Measurements from ENCODE around the gene DPM3. TPM values are rescaled to one million over a fixed set of nuclear protein-coding genes. Genes with fewer than 3 reads are reported as not detected.
"Not testable (repeated sequence)": the region's sequence is repeated elsewhere in the genome, so short reads cannot be mapped to it uniquely, and the experiment has no call there.

Gene DPM3
- total and polyA plus RNA-seq, 4 donors, result 16.2 to 47.2 (median 44.2) TPM

DNA sequence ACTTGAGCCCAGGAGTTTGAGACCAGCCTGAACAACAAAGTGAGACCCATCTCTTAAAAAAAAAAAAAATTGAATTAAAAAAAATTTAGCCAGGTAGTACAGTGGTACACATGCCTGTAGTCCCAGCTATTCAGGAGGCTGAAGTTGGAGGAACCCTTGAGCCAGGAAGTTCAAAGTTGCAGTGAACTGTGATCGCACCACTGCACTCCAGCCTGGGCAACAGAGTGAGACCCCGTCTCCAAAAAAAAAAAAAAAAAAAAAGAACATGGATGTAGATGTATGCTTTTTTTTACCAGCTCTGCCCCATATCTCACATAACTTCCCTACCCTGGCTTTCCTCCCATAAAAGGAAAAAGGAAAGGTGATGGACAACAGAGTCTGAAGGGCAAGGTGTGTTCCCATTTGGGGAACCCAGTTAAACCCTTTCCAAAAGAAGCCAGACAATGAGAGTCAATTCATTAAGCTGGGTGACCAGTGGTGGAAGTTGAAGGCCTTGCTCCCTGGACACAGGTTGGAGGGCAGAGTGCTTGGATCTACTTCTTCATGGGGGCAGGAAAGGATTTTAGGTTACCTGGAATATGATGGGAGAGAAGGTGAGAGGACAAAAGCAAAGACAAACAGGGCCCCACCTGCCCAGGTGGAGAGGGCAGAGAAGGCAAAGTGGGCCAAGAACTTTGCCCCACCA lies 29.9 kb upstream of the DPM3 start:
- Histone ChIP-seq H3K9me3 (ENCODE audit: control insufficient read depth, insufficient read depth, low read length) (no peaks in the 10 kb centered on the region), H3K4me3 (ENCODE audit: low read depth, low read length) (no peak overlapping the region), H3K36me3 (ENCODE audit: control insufficient read depth, insufficient read depth, low read length) (peaks cover 18% of the 10 kb centered on the region), H3K27ac (ENCODE audit: low read depth, low read length) (no peak overlapping the region), H3K4me1 (ENCODE audit: control insufficient read depth, insufficient read depth, low read length) (peaks cover 59% of the 10 kb centered on the region), H3K27me3 (ENCODE audit: control insufficient read depth, insufficient read depth, low read length) (no peaks in the 10 kb centered on the region)
- WGBS (ENCODE audit: insufficient coverage), result no CpG with 5 or more reads among the region's 2 CpGs
- DNase-seq (ENCODE audit: low read depth in 4 of 6, low spot score in 6 of 6), result no peak

DNA sequence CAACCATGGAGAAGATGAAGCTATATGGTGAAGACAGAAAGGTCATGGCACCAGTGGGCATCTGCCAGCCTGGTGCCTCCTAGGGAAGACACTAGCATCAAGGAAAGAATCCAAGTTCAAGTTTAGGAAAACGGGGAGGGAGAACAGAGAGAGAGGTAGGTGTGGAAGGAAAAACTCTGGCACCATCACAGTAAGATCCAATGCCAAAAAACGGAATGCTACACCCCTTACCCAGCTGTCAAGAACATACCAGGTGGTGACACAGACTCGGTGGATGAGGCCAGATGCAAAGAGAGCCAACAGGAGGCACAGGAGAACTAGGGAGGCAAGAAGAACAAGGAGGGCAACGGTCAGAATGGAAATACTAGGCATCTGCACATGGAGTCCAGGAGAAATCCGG lies 29.2 kb upstream of the DPM3 start:
- DNase-seq (ENCODE audit: low read depth in 4 of 6, low spot score in 6 of 6), result no peak
- no peaks in the 10 kb centered on the region for H3K9me3 ChIP-seq (ENCODE audit: control insufficient read depth, insufficient read depth, low read length)
- H3K27me3 ChIP-seq (ENCODE audit: control insufficient read depth, insufficient read depth, low read length), result no peaks in the 10 kb centered on the region
- 91% methylated on average over 3 of the region's 5 CpGs for WGBS (ENCODE audit: insufficient coverage)
- peaks cover 17% of the 10 kb centered on the region for H3K36me3 ChIP-seq (ENCODE audit: control insufficient read depth, insufficient read depth, low read length)
- H3K4me3 ChIP-seq (ENCODE audit: low read depth, low read length), result no peak overlapping the region
- H3K4me1 ChIP-seq (ENCODE audit: control insufficient read depth, insufficient read depth, low read length), result peaks cover 52% of the 10 kb centered on the region
- no peak overlapping the region for H3K27ac ChIP-seq (ENCODE audit: low read depth, low read length)

DNA sequence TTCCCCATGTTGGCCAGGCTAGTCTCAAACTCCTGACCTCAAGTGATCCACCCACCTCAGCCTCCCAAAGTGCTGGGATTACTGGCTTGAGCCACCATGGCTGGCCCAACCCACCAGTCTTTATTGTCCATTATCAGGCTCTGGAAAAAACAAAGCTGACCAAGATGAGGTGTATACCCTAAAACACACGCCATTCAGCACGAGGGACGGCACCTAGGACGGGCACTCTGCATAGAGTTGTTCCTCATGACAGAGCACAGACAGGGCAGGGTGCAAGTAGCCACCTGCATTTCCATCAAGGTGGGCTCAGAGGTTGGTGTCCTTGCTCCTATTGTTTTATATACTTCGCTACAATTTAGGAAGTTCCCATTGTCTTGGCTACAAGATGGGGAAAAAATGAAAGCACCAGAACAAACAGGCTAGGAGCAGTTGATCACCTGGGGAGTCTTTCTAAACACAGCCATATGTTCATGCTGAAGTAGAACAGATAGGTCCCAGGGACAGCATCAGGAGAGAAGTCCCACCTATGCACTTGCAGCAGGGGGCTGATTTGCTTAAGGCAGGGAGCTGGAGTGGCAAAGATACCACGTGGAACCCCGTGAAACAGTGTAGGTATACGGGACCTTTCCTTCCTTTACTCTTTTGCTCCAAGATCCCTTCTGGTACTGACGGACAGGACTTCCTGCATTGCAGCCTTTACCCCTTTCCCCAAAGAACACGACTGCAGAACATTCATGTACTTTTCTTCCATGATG lies 28.3 kb upstream of the DPM3 start:
- Histone ChIP-seq H3K27me3 (ENCODE audit: control insufficient read depth, insufficient read depth, low read length) (no peaks in the 10 kb centered on the region), H3K9me3 (ENCODE audit: control insufficient read depth, insufficient read depth, low read length) (no peaks in the 10 kb centered on the region), H3K36me3 (ENCODE audit: control insufficient read depth, insufficient read depth, low read length) (peaks cover 17% of the 10 kb centered on the region), H3K27ac (ENCODE audit: low read depth, low read length) (no peak overlapping the region), H3K4me3 (ENCODE audit: low read depth, low read length) (no peak overlapping the region), H3K4me1 (ENCODE audit: control insufficient read depth, insufficient read depth, low read length) (peaks cover 43% of the 10 kb centered on the region)
- WGBS (ENCODE audit: insufficient coverage), result 88% methylated on average over 8 of the region's 10 CpGs
- DNase-seq (ENCODE audit: low read depth in 4 of 6, low spot score in 6 of 6), result no peak

DNA sequence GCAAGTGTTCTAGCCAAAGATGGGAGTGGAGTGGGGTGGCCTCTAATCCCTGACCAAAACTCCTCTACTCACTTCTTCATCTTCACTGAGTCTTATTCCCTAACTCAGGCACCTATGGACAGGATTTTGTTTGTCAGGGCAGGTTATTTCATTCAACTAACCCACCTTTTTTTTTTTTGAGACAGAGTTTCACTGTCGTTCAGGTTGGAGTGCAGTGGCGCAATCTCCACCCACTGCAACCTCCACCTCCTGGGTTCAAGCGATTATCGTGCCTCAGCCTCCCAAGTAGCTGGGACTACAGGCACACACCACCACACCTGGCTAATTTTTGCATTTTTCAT lies 27.7 kb upstream of the DPM3 start:
- peaks cover 38% of the 10 kb centered on the region for H3K4me1 ChIP-seq (ENCODE audit: control insufficient read depth, insufficient read depth, low read length)
- peaks cover 17% of the 10 kb centered on the region for H3K36me3 ChIP-seq (ENCODE audit: control insufficient read depth, insufficient read depth, low read length)
- H3K9me3 ChIP-seq (ENCODE audit: control insufficient read depth, insufficient read depth, low read length); DNase-seq (ENCODE audit: low read depth in 4 of 6, low spot score in 6 of 6); H3K27me3 ChIP-seq (ENCODE audit: control insufficient read depth, insufficient read depth, low read length): not testable (repeated sequence)
- WGBS (ENCODE audit: insufficient coverage), result 39% methylated on average over 3 of the region's 4 CpGs
- peak overlapping the region; percentile 61 for H3K27ac ChIP-seq (ENCODE audit: low read depth, low read length)
- H3K4me3 ChIP-seq (ENCODE audit: low read depth, low read length), result peak overlapping the region; percentile 12

DNA sequence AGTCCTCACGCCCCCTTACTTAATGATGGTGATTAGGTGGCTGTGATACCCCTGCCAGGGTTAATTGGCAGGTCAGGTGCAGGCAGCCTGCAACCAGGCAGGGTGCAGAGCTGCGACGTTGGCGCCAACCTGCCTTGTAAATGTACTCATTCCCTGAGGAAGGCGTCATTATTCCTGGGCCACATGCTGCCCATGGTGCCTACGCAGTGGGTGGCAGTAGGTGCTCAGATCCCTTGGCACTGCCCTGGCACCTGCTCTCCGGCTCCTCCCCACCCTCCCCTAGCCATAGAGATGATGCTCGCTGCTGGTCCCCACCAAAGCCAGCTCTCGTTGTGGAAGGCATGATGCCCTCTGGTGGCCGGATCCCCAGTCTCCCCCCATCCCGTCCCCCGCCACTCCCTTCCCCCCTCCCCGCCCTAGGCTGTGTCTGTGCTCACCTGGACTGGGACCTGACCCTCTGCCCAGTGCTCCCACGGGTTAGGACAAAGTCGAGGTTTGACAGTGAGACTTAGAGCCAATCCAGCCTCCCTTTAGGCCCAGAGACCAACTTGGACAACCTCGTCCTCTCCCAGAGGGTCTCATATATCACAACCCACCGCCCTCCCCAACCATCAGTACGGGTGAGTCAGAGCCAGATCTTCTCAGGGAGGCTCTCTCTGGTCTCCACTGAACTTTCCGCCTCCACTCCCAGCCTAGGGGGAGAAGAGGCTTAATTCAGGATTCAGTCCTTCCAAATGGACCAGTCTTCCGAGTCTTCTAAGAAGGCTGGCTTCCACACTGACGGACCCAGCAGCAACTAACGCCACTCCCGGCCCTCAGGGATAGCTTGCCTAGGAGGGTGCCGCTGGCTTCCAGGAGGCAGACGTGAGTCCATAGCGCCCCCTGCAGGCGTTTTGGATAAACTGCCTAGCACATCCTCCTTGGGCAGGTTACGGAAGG lies 27.1 kb upstream of the DPM3 start:
- H3K27me3 ChIP-seq (ENCODE audit: control insufficient read depth, insufficient read depth, low read length), result no peaks in the 10 kb centered on the region
- peaks cover 17% of the 10 kb centered on the region for H3K36me3 ChIP-seq (ENCODE audit: control insufficient read depth, insufficient read depth, low read length)
- whole genome bisulfite sequencing (ENCODE audit: insufficient coverage), result 4% methylated on average over 19 of the region's 28 CpGs
- no peaks in the 10 kb centered on the region for H3K9me3 ChIP-seq (ENCODE audit: control insufficient read depth, insufficient read depth, low read length)
- peak in 5 of 6 donors; percentile 56 to 90 (median 67) for DNase-seq (ENCODE audit: low read depth in 4 of 6, low spot score in 6 of 6)
- peak overlapping the region; percentile 16 for H3K4me3 ChIP-seq (ENCODE audit: low read depth, low read length)
- peaks cover 34% of the 10 kb centered on the region for H3K4me1 ChIP-seq (ENCODE audit: control insufficient read depth, insufficient read depth, low read length)
- H3K27ac ChIP-seq (ENCODE audit: low read depth, low read length), result peak overlapping the region; percentile 61

DNA sequence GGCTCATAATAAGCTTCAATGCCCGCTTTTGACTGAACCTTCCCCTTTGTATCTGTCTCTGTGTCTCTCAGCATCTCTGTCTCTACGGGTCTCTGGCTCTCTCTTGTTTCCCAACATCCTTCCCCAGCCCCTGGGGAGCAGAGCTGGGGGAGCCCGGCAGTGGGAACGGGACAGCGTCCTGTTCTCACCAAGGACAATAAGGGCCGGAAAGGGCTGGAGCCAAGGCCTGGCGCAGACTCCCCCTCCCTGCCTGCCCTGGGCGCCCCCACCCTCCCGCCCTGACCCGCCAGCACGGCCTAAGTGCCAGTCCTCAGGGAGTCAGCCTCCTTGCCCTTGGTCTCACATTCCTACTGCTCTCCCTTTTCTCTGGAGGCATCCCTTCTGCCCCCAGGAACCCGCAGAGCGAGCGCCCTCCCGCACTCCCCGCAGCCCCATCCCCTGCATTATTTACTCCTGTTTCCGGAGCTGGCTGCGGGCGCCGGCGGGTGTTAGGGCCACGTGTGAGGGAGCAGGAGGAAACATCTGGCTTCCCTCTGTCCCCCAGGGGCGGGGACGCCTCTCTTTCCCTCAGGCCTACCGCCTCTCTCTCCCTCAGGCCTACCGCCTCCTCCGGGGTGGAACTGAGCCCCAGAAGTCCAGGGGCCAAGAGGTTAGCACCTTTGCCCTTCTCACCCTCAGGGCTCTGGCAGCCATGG lies 26.3 kb upstream of the DPM3 start:
- Histone ChIP-seq H3K4me3 (ENCODE audit: low read depth, low read length) (peak overlapping the region; percentile 16), H3K9me3 (ENCODE audit: control insufficient read depth, insufficient read depth, low read length) (no peaks in the 10 kb centered on the region), H3K4me1 (ENCODE audit: control insufficient read depth, insufficient read depth, low read length) (peaks cover 30% of the 10 kb centered on the region), H3K27me3 (ENCODE audit: control insufficient read depth, insufficient read depth, low read length) (no peaks in the 10 kb centered on the region), H3K36me3 (ENCODE audit: control insufficient read depth, insufficient read depth, low read length) (peaks cover 17% of the 10 kb centered on the region), H3K27ac (ENCODE audit: low read depth, low read length) (peak overlapping the region; percentile 50)
- WGBS (ENCODE audit: insufficient coverage), result 8% methylated on average over 23 of the region's 27 CpGs
- DNase-seq (ENCODE audit: low read depth in 4 of 6, low spot score in 6 of 6), result peak in 2 of 6 donors; percentile 53 to 65

DNA sequence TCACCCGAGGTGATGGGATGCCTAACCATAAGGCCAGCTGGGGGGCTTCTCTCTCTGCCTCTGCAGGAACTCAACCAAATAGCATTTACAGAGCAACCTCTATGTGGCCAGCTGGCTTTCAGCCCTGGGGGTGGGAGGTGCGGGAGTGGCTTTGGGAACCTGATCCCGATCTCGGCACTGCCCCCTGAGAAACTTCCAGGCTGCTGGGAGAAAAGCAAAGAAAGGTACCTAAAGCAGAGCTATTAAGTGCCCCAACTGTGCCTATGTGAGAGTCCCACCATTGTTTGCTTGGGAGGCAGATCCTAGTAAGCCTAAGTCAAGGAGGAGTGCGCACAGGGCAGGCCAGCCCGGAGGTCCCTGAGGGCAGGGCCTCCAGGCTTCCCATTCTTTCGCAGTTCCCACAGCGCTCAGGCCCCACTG lies 25.7 kb upstream of the DPM3 start:
- Histone ChIP-seq H3K4me3 (ENCODE audit: low read depth, low read length) (no peak overlapping the region), H3K36me3 (ENCODE audit: control insufficient read depth, insufficient read depth, low read length) (peaks cover 17% of the 10 kb centered on the region), H3K9me3 (ENCODE audit: control insufficient read depth, insufficient read depth, low read length) (no peaks in the 10 kb centered on the region), H3K27me3 (ENCODE audit: control insufficient read depth, insufficient read depth, low read length) (no peaks in the 10 kb centered on the region), H3K27ac (ENCODE audit: low read depth, low read length) (peak overlapping the region; percentile 8), H3K4me1 (ENCODE audit: control insufficient read depth, insufficient read depth, low read length) (peaks cover 25% of the 10 kb centered on the region)
- 38% methylated on average over 8 of the region's 8 CpGs for WGBS (ENCODE audit: insufficient coverage)
- no peak for DNase-seq (ENCODE audit: low read depth in 4 of 6, low spot score in 6 of 6)

DNA sequence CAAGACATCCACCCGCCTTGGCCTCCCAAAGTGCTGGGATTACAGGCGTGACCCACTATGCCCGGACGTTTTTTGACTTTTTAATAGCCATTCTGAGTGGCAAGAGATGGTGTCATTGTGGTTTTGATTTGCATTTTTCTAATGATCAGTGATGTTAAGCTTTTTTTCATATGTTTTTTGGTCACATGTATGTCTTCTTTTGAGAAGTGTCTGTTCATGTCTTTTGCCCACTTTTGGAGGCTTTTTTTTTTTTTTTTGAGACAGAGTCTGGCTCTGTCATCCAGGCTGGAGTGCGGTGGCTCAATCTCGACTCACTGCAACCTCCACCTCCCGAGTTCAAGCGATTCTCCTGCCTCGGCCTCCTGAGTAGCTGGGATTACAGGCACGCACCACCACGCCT lies 24.3 kb upstream of the DPM3 start:
- H3K27me3 ChIP-seq (ENCODE audit: control insufficient read depth, insufficient read depth, low read length); H3K4me3 ChIP-seq (ENCODE audit: low read depth, low read length); H3K27ac ChIP-seq (ENCODE audit: low read depth, low read length); H3K9me3 ChIP-seq (ENCODE audit: control insufficient read depth, insufficient read depth, low read length); H3K36me3 ChIP-seq (ENCODE audit: control insufficient read depth, insufficient read depth, low read length); DNase-seq (ENCODE audit: low read depth in 4 of 6, low spot score in 6 of 6): not testable (repeated sequence)
- peaks cover 24% of the 10 kb centered on the region for H3K4me1 ChIP-seq (ENCODE audit: control insufficient read depth, insufficient read depth, low read length)
- WGBS (ENCODE audit: insufficient coverage), result 93% methylated on average over 4 of the region's 11 CpGs

DNA sequence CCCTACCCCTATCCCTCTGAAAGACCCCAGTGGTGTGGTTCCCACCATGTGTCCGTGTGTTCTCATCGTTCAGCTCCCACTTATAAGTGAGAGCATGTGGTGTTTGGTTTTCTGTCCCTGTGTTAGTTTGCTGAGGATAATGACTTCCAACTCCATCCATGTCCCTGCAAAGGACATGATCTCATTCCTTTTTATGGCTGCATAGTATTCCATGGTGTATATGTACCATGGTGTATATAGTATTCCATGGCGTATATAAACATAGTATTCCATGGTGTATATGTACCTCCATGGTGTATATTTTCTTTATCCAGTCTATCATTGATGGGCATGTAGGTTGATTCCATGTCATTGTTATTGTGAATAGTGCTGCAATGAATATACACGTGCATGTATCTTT lies 23.5 kb upstream of the DPM3 start:
- not testable (repeated sequence) for DNase-seq (ENCODE audit: low read depth in 4 of 6, low spot score in 6 of 6); H3K27me3 ChIP-seq (ENCODE audit: control insufficient read depth, insufficient read depth, low read length); H3K9me3 ChIP-seq (ENCODE audit: control insufficient read depth, insufficient read depth, low read length); H3K4me3 ChIP-seq (ENCODE audit: low read depth, low read length); H3K27ac ChIP-seq (ENCODE audit: low read depth, low read length); H3K36me3 ChIP-seq (ENCODE audit: control insufficient read depth, insufficient read depth, low read length)
- peaks cover 24% of the 10 kb centered on the region for H3K4me1 ChIP-seq (ENCODE audit: control insufficient read depth, insufficient read depth, low read length)
- no CpG with 5 or more reads among the region's 4 CpGs for WGBS (ENCODE audit: insufficient coverage)
